Adipose tissue (tissue), 3 donors: Measurements from ENCODE around the gene COG6. TPM values are rescaled to one million over a fixed set of nuclear protein-coding genes. Genes with fewer than 3 reads are reported as not detected.

ENCODE experiments used
- H3K27ac ChIP-seq: one replicate; pipeline ENCODE4 v1.5.1; 2013; ENCODE audit warnings: low read depth, low read length
- WGBS, 3 donors: extraction: QIAGEN DNeasy Blood & Tissue Kit; methylation state at CpG; one replicate each; pipeline ENCODE4 v1.1.7; 2013; 5-methylcytosine and 5-hydroxymethylcytosine counted together
- polyA plus RNA-seq, 3 donors: library from polyadenylated mRNA; stranded (reverse); fragments of 200-250 nt; gene quantifications; one replicate each; pipeline ENCODE4 v1.2.3, GENCODE V29; 2013
- donor health status: healthy with polysubstance abuse.
- donor health status: Bipolar disorder and iron deficiency.
- donor health status: healthy.

Gene COG6
- polyA plus RNA-seq, 3 donors, result 6.2 to 12.8 (median 8.3) TPM

GRCh38 chr13:39672378-39673132 is 17.1 kb downstream of the COG6 start:
- H3K27ac ChIP-seq, result no peak overlapping the region
- WGBS, 3 donors, result 96 to 97% (median 97%) methylated on average over 3 of the region's 3 CpGs

GRCh38 chr13:39675904-39676303 is 20.4 kb downstream of the COG6 start:
- WGBS, 3 donors, result 50 to 70% (median 62%) methylated on average over 3 of the region's 3 CpGs
- H3K27ac ChIP-seq, result no peak overlapping the region

DNA sequence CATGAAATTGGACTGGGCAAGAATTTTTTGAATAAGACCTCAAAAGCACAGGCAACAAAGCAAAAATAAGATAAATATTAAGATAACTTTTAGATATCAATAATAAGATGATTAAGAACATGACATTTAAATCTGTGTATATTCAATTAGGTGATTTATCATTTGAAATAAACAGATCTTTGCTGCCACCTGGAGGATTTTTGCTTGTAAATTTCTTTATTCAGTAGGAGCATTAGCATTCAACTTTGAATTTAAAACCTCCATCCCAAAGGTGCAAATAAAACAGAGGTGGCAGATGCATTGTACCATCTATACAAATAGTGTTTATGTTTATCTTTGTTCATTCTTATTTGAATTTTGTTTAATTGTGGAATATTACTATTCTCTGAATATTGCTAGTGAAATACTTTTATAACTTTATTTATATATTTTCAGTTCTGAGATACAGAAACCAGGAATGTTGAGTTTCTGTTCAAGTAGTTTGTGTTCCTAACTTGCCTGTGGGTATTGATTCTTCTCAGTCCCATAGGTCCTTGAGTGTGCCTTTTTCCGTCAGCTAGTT is 20.9 kb downstream of the COG6 start:
- H3K27ac ChIP-seq, result no peak overlapping the region
- WGBS, 3 donors, result 83 to 96% (median 96%) methylated on average over 1 of the region's 1 CpG

DNA sequence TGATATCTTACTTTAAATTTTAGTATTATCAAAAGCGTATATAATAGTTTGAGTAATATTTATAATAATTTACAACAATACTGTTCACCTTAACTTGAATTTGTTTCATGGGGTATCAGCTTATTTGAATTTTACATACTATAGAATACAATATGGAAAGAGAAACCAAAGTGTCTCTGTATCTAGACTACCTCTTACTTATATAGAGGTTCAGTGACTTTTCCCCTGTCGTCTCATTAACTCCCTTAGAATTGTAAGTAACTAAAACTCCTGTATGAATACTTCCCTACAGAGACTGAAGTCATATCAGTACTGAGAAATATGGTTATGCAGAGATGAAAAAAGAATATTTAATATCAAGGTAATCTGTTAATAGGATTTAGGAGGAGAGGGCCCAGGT is 26.8 kb downstream of the COG6 start:
- no peak overlapping the region for H3K27ac ChIP-seq
- WGBS, 3 donors, result 73 to 91% (median 88%) methylated on average over 2 of the region's 2 CpGs

- no peak overlapping the region for H3K27ac ChIP-seq
- 70 to 86% (median 76%) methylated on average over 2 of the region's 2 CpGs for WGBS, 3 donors
Measured at GRCh38 chr13:39682788-39683187, 27.3 kb downstream of the COG6 start.

DNA sequence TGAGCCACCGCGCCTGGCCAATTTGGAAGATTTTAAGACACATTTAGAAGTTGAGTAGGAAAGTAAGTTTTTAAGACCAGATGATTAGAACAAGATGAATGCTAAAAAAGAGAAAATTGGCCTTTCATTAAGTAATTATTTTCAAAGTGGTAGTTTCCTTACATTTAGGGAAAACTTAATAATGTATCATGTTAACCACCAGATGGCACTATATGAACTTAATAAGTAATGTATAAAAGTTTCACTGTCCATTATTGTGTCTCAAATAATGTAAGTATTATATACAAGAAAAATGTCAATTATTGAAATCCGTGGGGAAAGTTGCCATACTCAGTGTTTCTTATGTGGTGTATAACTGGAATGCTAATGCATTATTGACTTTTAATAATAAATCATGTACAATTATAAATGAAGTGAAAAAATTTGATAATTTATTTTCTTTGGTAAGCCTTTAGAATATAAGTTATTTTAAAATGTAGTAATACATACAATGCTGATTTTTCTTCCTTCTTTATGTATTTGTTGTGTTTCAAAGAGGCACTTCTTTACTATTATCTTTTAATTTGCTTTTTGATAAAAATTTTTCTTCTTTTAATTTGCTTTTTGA is 29.2 kb downstream of the COG6 start:
- WGBS, 3 donors, result 69 to 74% (median 73%) methylated on average over 3 of the region's 3 CpGs
- no peak overlapping the region for H3K27ac ChIP-seq

DNA sequence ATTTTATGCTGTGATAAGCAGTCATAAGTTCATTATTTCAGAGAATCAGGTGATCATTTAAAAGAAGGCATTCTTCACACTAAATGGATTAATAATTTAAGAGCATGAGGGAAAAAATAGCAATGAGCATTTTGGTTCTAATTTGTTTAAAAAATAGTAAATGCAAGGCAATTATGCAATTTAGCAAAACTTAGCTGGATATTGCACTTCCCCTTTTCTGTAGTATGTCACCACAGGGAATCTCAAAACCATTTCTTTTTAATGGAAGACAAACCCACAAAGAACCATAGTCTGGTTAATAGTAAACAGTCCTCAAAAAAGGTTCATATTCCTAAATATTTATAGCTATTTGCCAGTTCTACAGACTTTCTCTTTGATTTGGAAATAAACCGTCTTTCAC is 30.2 kb downstream of the COG6 start:
- WGBS, 3 donors, result 92 to 95% (median 93%) methylated on average over 1 of the region's 1 CpG
- H3K27ac ChIP-seq, result no peak overlapping the region

GRCh38 chr13:39688278-39688677 is 32.8 kb downstream of the COG6 start:
- no peak overlapping the region for H3K27ac ChIP-seq
- 64 to 84% (median 76%) methylated on average over 3 of the region's 3 CpGs for WGBS, 3 donors

- no peak overlapping the region for H3K27ac ChIP-seq
- 84 to 94% (median 92%) methylated on average over 1 of the region's 1 CpG for WGBS, 3 donors
Measured at GRCh38 chr13:39688699-39689405, 33.4 kb downstream of the COG6 start.

DNA sequence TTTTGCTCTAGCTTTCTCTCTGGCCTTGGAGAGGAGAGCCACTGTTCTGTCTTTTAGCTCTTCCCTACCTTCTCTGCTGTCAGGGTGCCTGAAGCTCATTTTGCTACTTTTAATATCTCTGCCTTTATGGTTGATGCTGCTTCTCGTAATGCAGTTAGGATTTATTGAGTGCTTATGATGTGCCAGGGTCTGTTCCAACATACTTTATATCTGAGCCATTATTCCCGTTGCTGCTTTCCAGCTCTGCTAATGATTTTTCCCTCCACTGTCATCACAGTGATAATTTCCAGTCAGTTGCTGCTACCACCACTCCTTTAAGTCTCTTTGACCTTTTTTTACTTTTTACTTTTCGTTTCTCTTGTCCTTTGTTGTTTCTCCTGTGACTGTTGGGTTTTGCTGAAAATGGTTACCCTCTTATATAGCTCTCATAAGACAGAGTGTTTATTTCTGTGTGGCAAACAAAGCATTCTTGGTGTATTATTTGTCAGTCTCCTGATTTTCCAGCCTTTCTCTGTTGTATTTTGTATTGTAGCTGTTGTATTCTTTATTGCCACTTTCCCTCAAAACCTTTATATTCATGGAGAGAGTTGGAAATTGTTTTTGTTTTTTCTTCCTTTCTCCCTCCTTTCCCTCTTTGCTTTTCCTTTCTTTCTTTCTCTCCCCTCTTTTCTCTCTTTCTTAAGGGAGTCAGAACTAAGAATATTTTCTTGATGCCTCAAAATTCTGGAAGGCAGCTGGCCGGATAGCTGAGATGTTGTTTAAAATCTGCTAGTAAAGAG is 37.4 kb downstream of the COG6 start:
- whole genome bisulfite sequencing, 3 donors, result 71 to 76% (median 73%) methylated on average over 4 of the region's 4 CpGs
- H3K27ac ChIP-seq, result no peak overlapping the region

DNA sequence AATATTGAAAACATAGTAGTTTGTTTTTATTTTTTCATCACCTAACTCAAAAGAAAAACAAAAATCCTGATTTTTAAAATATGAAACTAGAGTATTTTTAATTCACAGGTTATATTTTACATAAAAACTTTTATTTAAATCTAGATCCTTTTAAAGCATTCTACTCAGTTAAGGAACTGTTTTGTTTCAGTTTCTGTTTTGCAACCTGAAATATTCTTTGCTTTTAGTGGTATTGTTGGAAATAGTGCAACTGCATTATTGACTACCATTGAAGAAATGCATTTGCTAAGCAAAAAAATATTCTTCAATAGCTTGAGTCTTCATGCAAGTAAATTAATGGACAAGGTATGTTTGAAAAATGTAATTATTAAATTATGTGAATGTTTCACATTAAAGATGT is 43.8 kb downstream of the COG6 start:
- H3K27ac ChIP-seq, result no peak overlapping the region

GRCh38 chr13:39712626-39713025 is 57.2 kb downstream of the COG6 start:
- no peak overlapping the region for H3K27ac ChIP-seq
- WGBS, 3 donors, result 96 to 97% (median 97%) methylated on average over 3 of the region's 3 CpGs

GRCh38 chr13:39729156-39729555 is 73.7 kb downstream of the COG6 start:
- WGBS, 3 donors, result 68 to 89% (median 69%) methylated on average over 3 of the region's 3 CpGs
- H3K27ac ChIP-seq, result no peak overlapping the region

DNA sequence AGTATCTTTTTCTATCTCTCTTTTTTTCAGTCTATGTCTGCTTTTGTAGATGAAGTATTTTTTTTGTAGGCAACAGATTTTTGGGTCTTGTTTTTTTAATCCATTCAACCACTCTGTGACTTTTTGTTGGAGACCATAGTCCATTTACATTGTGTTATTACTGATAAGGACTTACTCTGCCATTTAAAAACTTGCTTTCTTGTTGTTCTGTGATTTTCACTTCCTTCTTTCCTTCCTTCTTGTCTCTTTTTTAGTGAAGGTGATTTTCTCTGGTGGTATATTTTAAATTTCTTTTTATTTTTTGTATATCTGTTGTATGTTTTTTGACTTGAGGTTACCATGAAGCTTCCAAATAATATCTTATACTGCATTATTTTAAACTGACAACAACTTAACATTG is 79.5 kb downstream of the COG6 start:
- no peak overlapping the region for H3K27ac ChIP-seq

- no peak overlapping the region for H3K27ac ChIP-seq
- WGBS, 3 donors, result 97 to 98% (median 97%) methylated on average over 5 of the region's 5 CpGs
Measured at GRCh38 chr13:39737047-39737446, 81.6 kb downstream of the COG6 start.

DNA sequence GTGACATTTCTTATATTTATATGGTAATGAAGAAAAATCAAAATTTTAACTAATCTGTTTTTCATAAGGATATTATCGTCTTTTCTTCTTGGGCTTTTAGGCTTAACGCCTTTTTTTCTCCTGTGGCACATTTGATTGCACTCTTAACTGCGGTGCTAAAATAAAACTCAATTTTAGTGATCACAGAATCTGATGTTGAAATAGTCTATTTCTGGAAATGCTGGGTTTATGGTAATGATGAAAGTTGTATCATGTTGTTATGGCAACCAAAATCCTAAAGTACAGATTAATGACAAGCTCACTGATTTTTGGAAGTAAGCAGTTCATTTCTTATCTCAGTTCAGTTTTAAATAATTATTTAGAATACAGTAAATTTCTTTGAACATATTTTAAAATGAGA is 85.3 kb downstream of the COG6 start:
- 89 to 94% (median 93%) methylated on average over 3 of the region's 3 CpGs for WGBS, 3 donors
- H3K27ac ChIP-seq, result no peak overlapping the region

DNA sequence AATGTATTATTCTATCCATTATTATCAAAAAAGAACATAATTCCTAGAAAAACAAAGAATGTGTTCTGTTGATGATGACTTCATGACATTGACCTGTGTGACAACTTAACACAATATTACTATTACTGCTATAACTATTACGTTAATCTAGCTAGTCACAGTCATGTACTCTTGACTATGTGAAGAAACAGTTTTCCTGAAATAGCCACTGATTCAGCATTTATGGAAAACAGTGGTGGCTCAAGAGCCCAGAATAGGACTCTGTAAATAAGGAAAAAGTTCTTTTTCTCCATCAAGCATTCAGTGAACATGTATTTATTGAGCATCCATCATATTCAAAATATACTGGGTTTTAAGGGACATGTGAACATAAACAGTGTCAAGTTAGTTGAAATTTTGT is 93.5 kb downstream of the COG6 start:
- H3K27ac ChIP-seq, result no peak overlapping the region
- WGBS, 3 donors, result 39 to 49% (median 44%) methylated on average over 1 of the region's 1 CpG

DNA sequence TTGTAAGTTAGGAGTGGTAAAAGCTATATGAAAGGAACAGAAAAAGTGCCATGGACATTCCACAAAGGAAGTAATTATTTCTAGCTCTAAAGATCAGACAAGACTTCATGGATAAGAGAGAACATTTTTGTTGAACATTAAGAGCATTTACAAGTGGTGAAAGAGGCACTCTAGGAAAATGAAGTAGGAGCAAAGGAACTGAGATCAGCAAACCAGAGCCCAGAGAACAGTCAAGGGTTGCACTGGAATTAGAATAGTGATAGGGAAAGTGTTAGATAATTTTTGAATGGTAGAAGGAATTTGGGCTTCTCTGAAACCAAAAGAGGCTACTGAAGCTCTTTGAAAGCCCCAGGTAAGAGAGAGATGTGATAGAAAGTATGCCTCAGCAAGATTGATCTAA is 94.1 kb downstream of the COG6 start:
- no peak overlapping the region for H3K27ac ChIP-seq

DNA sequence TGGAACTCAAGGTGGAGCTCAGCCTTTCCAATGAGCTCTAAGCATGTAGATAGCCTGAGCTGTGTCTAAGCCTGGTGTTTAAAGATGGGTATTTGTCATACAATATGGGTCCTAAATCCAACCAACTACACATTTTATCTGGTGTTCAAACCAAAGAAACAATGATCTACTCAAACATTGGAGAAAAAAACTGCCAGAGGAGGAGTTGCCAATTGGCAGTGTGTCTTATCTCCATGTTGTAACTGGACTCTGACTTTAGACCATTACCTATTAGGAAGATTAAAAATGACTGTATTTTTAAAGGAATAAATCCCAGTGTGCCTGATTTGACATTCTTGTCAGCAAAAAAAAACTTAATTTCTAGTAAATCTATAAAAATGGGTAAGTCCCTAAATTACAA is 96.3 kb downstream of the COG6 start:
- H3K27ac ChIP-seq, result no peak overlapping the region
